GM12878 (cell line): ENCODE results near the gene OMP. TPM values are rescaled to one million over a fixed set of nuclear protein-coding genes. Genes with fewer than 3 reads are reported as not detected.

Experiments
- ATAC-seq: fragments of 200-7000 bp; cut with Tn5 transposase; 3 replicates; pipeline ENCODE4 v1.9.1; 2020; ENCODE audit warnings: mild to moderate bottlenecking, moderate library complexity
- BruUV-seq: library from RNA; stranded (reverse); fragments of 400-500 nt; replicated peaks from 2 replicates; lab custom pipeline; 2021; lab: Mats Ljungman, UMichigan
- CTCF ChIA-PET: fragments of 300-600 bp; sonication (Branson Sonifier 250); formaldehyde crosslinking; extraction: SDS; loops from one replicate; lab custom pipeline; 2021; ENCODE audit warnings: inconsistent platforms; lab: Yijun Ruan, JAX
- POLR2A ChIA-PET: fragments of 350-600 bp; formaldehyde crosslinking; extraction: SDS; loops from one replicate; lab custom pipeline; 2021; ENCODE audit warnings: inconsistent platforms; lab: Charles Lee
- RAD21 ChIA-PET: fragments of 300-600 bp; sonication (Branson Sonifier 250); formaldehyde crosslinking; loops from one replicate; lab custom pipeline; 2023; ENCODE audit warnings: antibody characterized with exemption; ENCODE audit not compliant: unreplicated experiment; lab: Charles Lee
- SMC1A ChIA-PET: fragments of 300-600 bp; sonication (Branson Sonifier 250); formaldehyde crosslinking; loops from one replicate; lab custom pipeline; 2023; ENCODE audit not compliant: unreplicated experiment, uncharacterized antibody; lab: Charles Lee
- DNase-seq: peaks from one replicate; pipeline ENCODE4 v3.0.0-alpha.2; 2011; ENCODE audit warnings: low read depth, low spot score
- FAIRE-seq: peaks from 3 replicates; lab custom pipeline; 2011; peaks lifted over from hg19 to GRCh38; lab: Jason Lieb, UNC
- H2AFZ ChIP-seq: 2 replicates; pipeline ENCODE4 v1.6.0; 2011; ENCODE audit warnings: low read depth, low read length, control low read depth; ENCODE audit not compliant: control insufficient read depth
- H3K27ac ChIP-seq: 2 replicates; pipeline ENCODE4 v1.5.1; 2011; ENCODE audit warnings: control low read depth; ENCODE audit not compliant: control insufficient read depth, insufficient read depth
- H3K27me3 ChIP-seq, 2 experiments: replicated peaks in 1 of 2; 2 replicates each; pipeline versions ENCODE4 v1.6.0 to v1.6.1; 2011; ENCODE audit warnings: low read length in 1 of 2; ENCODE audit not compliant: control insufficient read depth in 2 of 2, insufficient read depth in 2 of 2
- H3K36me3 ChIP-seq, 2 experiments: 2 replicates each; pipeline ENCODE4 v1.5.1; 2011; ENCODE audit warnings: low read length in 1 of 2; ENCODE audit not compliant: control insufficient read depth in 2 of 2, insufficient read depth in 2 of 2
- H3K4me1 ChIP-seq: 2 replicates; pipeline ENCODE4 v1.6.1; 2011; ENCODE audit warnings: mild to moderate bottlenecking, low read length, moderate library complexity, mixed read lengths; ENCODE audit not compliant: control insufficient read depth, insufficient read depth
- H3K4me2 ChIP-seq: 2 replicates; pipeline ENCODE4 v1.6.0; 2011; ENCODE audit warnings: control low read depth; ENCODE audit not compliant: control insufficient read depth, insufficient read depth
- H3K4me3 ChIP-seq: fragments of 200-600 bp; sonication (generic); 2 replicates; pipeline ENCODE4 v1.5.1; 2016
- H3K79me2 ChIP-seq: 2 replicates; pipeline ENCODE4 v1.6.0; 2011; ENCODE audit warnings: low read length; ENCODE audit not compliant: control insufficient read depth, insufficient read depth
- H3K9ac ChIP-seq: 2 replicates; pipeline ENCODE4 v1.8.0; 2011; ENCODE audit warnings: low read length, control low read depth, mixed read lengths; ENCODE audit not compliant: control insufficient read depth, insufficient read depth
- H3K9me3 ChIP-seq: replicated peaks from 3 replicates; pipeline ENCODE4 v1.5.1; 2011; ENCODE audit warnings: mild to moderate bottlenecking, low read length; ENCODE audit not compliant: control insufficient read depth, insufficient read depth
- H4K20me1 ChIP-seq: 2 replicates; pipeline ENCODE4 v1.6.0; 2011; ENCODE audit not compliant: control insufficient read depth, insufficient read depth
- ATF2 ChIP-seq: IDR thresholded peaks from 2 replicates; pipeline ENCODE4 v1.6.1; 2012; ENCODE audit warnings: low read length, inconsistent platforms
- ATF3 ChIP-seq: IDR thresholded peaks from 2 replicates; pipeline ENCODE4 v1.6.1; 2011; ENCODE audit warnings: low read depth, mild to moderate bottlenecking, low read length, moderate library complexity, borderline replicate concordance; ENCODE audit errors: extremely low read depth
- FOS ChIP-seq: IDR thresholded peaks from 3 replicates; pipeline ENCODE4 v1.6.1; 2011; ENCODE audit warnings: borderline replicate concordance; ENCODE audit not compliant: insufficient read length; ENCODE audit errors: extremely low read depth
- HCFC1 ChIP-seq: fragments of 150-350 bp; IDR thresholded peaks from 2 replicates; pipeline ENCODE4 v1.6.1; 2014; ENCODE audit warnings: low read length
- MEF2A ChIP-seq: IDR thresholded peaks from 2 replicates; pipeline ENCODE4 v1.6.1; 2011; ENCODE audit warnings: low read depth, mild to moderate bottlenecking, low read length, moderate library complexity; ENCODE audit not compliant: insufficient read depth
- NFIC ChIP-seq: IDR thresholded peaks from 2 replicates; pipeline ENCODE4 v1.6.1; 2012; ENCODE audit warnings: low read depth, mild to moderate bottlenecking, inconsistent platforms, low read length, moderate library complexity
- NR2F1 ChIP-seq: fragments of 450-650 bp; conservative IDR thresholded peaks from 2 replicates; pipeline ENCODE4 v1.6.1; 2017; ENCODE audit warnings: mild to moderate bottlenecking
- PBX3 ChIP-seq: IDR thresholded peaks from 2 replicates; pipeline ENCODE4 v1.6.1; 2011; ENCODE audit warnings: mild to moderate bottlenecking, low read depth, low read length, moderate library complexity; ENCODE audit not compliant: insufficient replicate concordance
- POU2F2 ChIP-seq: IDR thresholded peaks from 3 replicates; pipeline ENCODE4 v1.6.1; 2011; ENCODE audit warnings: low read depth, mild to moderate bottlenecking, low read length, borderline replicate concordance
- RAD51 ChIP-seq: fragments of 450-650 bp; IDR thresholded peaks from 2 replicates; pipeline ENCODE4 v1.6.1; 2016; ENCODE audit warnings: moderate library complexity, mild to moderate bottlenecking, inconsistent platforms
- RCOR1 ChIP-seq: conservative IDR thresholded peaks from 2 replicates; pipeline ENCODE4 v1.6.1; 2012; ENCODE audit warnings: low read depth, low read length, improper control_type of control experiment
- SP1 ChIP-seq: IDR thresholded peaks from one replicate; pipeline ENCODE4 v1.6.1; 2011; ENCODE audit warnings: low read depth, low read length
- SPI1 ChIP-seq: IDR thresholded peaks from 2 replicates; pipeline ENCODE4 v1.6.1; 2011; ENCODE audit warnings: low read depth, mild to moderate bottlenecking, low read length, moderate library complexity, borderline replicate concordance; ENCODE audit not compliant: insufficient read depth
- TBL1XR1 ChIP-seq: IDR thresholded peaks from 2 replicates; pipeline ENCODE4 v1.6.1; 2012; ENCODE audit warnings: low read depth, low read length, improper control_type of control experiment
- WRNIP1 ChIP-seq: IDR thresholded peaks from 2 replicates; pipeline ENCODE4 v1.6.1; 2011; ENCODE audit warnings: low read depth, low read length, improper control_type of control experiment, borderline replicate concordance
- ZNF274 ChIP-seq: IDR thresholded peaks from one replicate; pipeline ENCODE4 v1.8.0; 2011; ENCODE audit not compliant: insufficient read length, insufficient read depth
- WGBS: methylation state at CpG from one replicate; pipeline ENCODE4 v1.1.6; 2016; ENCODE audit warnings: low lambda C conversion rate; ENCODE audit not compliant: insufficient replicate concordance, insufficient coverage; ENCODE audit errors: missing lambda C conversion rate; 5-methylcytosine and 5-hydroxymethylcytosine counted together
- in situ Hi-C: fragments of 300-500 bp; cut with MboI; formaldehyde crosslinking; loops from 9 replicates; pipeline ENCODE4 v1.14.3; 2018; ENCODE audit warnings: mixed read lengths
- intact Hi-C: fragments of 100-400 bp; cut with micrococcal nuclease; formaldehyde crosslinking; loops from one replicate; pipeline ENCODE4 v1.14.2; 2022; ENCODE audit not compliant: unreplicated experiment
- polyA plus RNA-seq, 11 experiments: library from polyadenylated mRNA; depleted of rRNA in 4 of 11; unstranded in 6 of 11; stranded (reverse) in 5 of 11; fragments of >200 nt; fragmentation: Nextera tagmentation in 4 of 11; fragmentation: Illumina TruSeq in 1 of 11; extraction: Ambion mirVana in 4 of 11; extraction: Trizol in 1 of 11; gene quantifications; 1 replicate in 1 of 11; 2 replicates in 10 of 11; pipeline versions ENCODE4 v1.2.1 to v1.2.3, GENCODE V29; 2011 to 2016; ENCODE audit warnings: inconsistent platforms in 2 of 11, missing spikeins in 2 of 11, low read depth in 1 of 11
- total RNA-seq, 4 experiments: library from RNA; depleted of rRNA in 3 of 4; stranded (reverse); fragments of >200 nt in 3 of 4; fragmentation: Illumina TruSeq in 1 of 4; extraction: Trizol in 1 of 4; gene quantifications; 2 replicates each; pipeline versions ENCODE4 v1.2.1 to v1.2.3, GENCODE V29; 2013 to 2021

OMP gene
- total and polyA plus RNA-seq, 10 of the 15 experiments (the other 5 are each of a cell fraction or from before 2014, with no cell fraction given), result not detected

GRCh38 chr11:77144857-77145428 is 42.3 kb downstream of the OMP start:
- no peaks in the 10 kb centered on the region for H4K20me1 ChIP-seq
- H3K9ac ChIP-seq, result no peak overlapping the region
- no TSS peak for BruUV-seq
- in situ Hi-C loops (no loop called here), intact Hi-C loops (no loop called here)
- H3K79me2 ChIP-seq, result no peaks in the 10 kb centered on the region
- no peak for TF ChIP-seq RCOR1
- TF ChIP-seq ATF3, result no peak
- TF ChIP-seq ZNF274, result no peak
- no peak for TF ChIP-seq NR2F1
- TF ChIP-seq MEF2A, result no peak
- TF ChIP-seq WRNIP1, result no peak
- no peak for TF ChIP-seq RAD51
- no peak for TF ChIP-seq PBX3
- no peak for TF ChIP-seq SPI1
- no peak for TF ChIP-seq NFIC
- TF ChIP-seq FOS, result no peak
- TF ChIP-seq TBL1XR1, result no peak
- no peak for TF ChIP-seq HCFC1
- TF ChIP-seq SP1, result no peak
- TF ChIP-seq ATF2, result no peak
- no peak for TF ChIP-seq POU2F2
- CTCF ChIA-PET, result interaction anchor here (1.2 kb wide), 1 partner anchor 18 kb away, joined by 5 read pairs; the partner anchor contains the start of gene MYO7A
- H3K4me3 ChIP-seq, result no peak overlapping the region
- no peaks in the 10 kb centered on the region for H3K9me3 ChIP-seq
- H2AFZ ChIP-seq, result no peak overlapping the region
- H3K4me2 ChIP-seq, result no peak overlapping the region
- no peaks in the 10 kb centered on the region for H3K4me1 ChIP-seq
- RAD21 ChIA-PET, result no interaction called here
- no peak overlapping the region for H3K27ac ChIP-seq
- no peak for ATAC-seq
- FAIRE-seq, result no peak
- SMC1A ChIA-PET, result no interaction called here
- H3K36me3 ChIP-seq, result no peaks in the 10 kb centered on the region
- POLR2A ChIA-PET, result no interaction called here
- H3K27me3 ChIP-seq, result peaks cover 0 to 4% of the 10 kb centered on the region in 2 experiments; a peak in 2 of 4 replicates
- WGBS, result 30% methylated on average over 7 of the region's 7 CpGs
- DNase-seq, result no peak
